HCT116 (cell line): ENCODE measurements around the gene OPCML.

Source experiments
- CBX3 ChIP-seq: IDR thresholded peaks from 2 replicates; pipeline ENCODE4 v1.6.1; 2012; ENCODE audit warnings: low read depth
- CEBPB ChIP-seq: IDR thresholded peaks from 2 replicates; pipeline ENCODE4 v1.6.1; 2012; ENCODE audit warnings: low read depth
- CTCF ChIP-seq, 3 experiments: fragments of 200-600 bp in 1 of 3; sonication (generic) in 1 of 3; IDR thresholded peaks in 2 of 3; conservative IDR thresholded peaks in 1 of 3; 2 replicates each; pipeline ENCODE4 v1.5.1; 2012 to 2017; ENCODE audit warnings: low read depth in 2 of 3, low read length in 2 of 3, antibody characterized with exemption in 1 of 3, borderline replicate concordance in 1 of 3, control low read depth in 1 of 3, mild to moderate bottlenecking in 1 of 3, mixed read lengths in 1 of 3, mixed run types in 1 of 3, moderate library complexity in 1 of 3; ENCODE audit not compliant: insufficient read depth in 1 of 3
- ELF1 ChIP-seq: IDR thresholded peaks from 2 replicates; pipeline ENCODE4 v1.6.1; 2012; ENCODE audit warnings: low read depth, borderline replicate concordance
- EZH2 ChIP-seq: fragments of 200-600 bp; sonication (generic); IDR thresholded peaks from 2 replicates; pipeline ENCODE4 v1.6.1; 2017; ENCODE audit warnings: antibody characterized with exemption, mixed run types
- FOSL1 ChIP-seq: IDR thresholded peaks from 2 replicates; pipeline ENCODE4 v1.6.1; 2012; ENCODE audit warnings: low read depth
- POLR2A ChIP-seq: IDR thresholded peaks from 2 replicates; pipeline ENCODE4 v1.7.0; 2011; ENCODE audit warnings: borderline replicate concordance; ENCODE audit not compliant: insufficient read depth, insufficient read length; ENCODE audit errors: extremely low read depth
- POLR2AphosphoS5 ChIP-seq: IDR thresholded peaks from 2 replicates; pipeline ENCODE4 v1.6.1; 2011; ENCODE audit warnings: mild to moderate bottlenecking, low read depth, low read length, moderate library complexity
- RAD21 ChIP-seq: IDR thresholded peaks from 2 replicates; pipeline ENCODE4 v1.6.1; 2012; ENCODE audit warnings: low read depth, mild to moderate bottlenecking
- REST ChIP-seq: IDR thresholded peaks from 2 replicates; pipeline ENCODE4 v1.6.1; 2012; ENCODE audit warnings: low read depth
- TCF7L2 ChIP-seq: IDR thresholded peaks from 2 replicates; pipeline ENCODE4 v1.7.0; 2011; ENCODE audit warnings: borderline replicate concordance, inconsistent platforms; ENCODE audit not compliant: insufficient read depth, insufficient read length; ENCODE audit errors: extremely low read depth
- ZBTB33 ChIP-seq: IDR thresholded peaks from 2 replicates; pipeline ENCODE4 v1.6.1; 2011; ENCODE audit warnings: mild to moderate bottlenecking, low read length, moderate library complexity; ENCODE audit not compliant: insufficient replicate concordance; ENCODE audit errors: extremely low read depth
- ZFX ChIP-seq: fragments of 450-650 bp; IDR thresholded peaks from 2 replicates; pipeline ENCODE4 v1.6.1; 2017

- no peak for TF ChIP-seq EZH2
- TF ChIP-seq CTCF (IDR thresholded peaks at IDR 0.05 in 2 of 3, conservative IDR thresholded peaks at IDR 0.05 in 1 of 3; ENCODE audit: borderline replicate concordance in 1 of 3, insufficient read depth in 1 of 3, low read depth in 2 of 3, low read length in 2 of 3) = no peak
- TF ChIP-seq POLR2AphosphoS5 = no peak
- TF ChIP-seq POLR2A = no peak
- no peak for TF ChIP-seq TCF7L2
- no peak for TF ChIP-seq REST
- TF ChIP-seq ZBTB33 = no peak
- TF ChIP-seq ZFX = no peak
- TF ChIP-seq FOSL1 = no peak
- no peak for TF ChIP-seq ELF1
- no peak for TF ChIP-seq RAD21
- TF ChIP-seq CEBPB = no peak
- no peak for TF ChIP-seq CBX3
These were observed 1027.7 kb downstream of the OPCML start for GRCh38 chr11:132504501-132505041.
